ENCODE results near the gene MOCOS.

GRCh38 chr18:36214811-36215210 is 27.5 kb downstream of the MOCOS start:
- TF ChIP-seq CTCF (IDR thresholded peaks at IDR 0.05; ENCODE audit: poor library complexity) (no peak), EZH2 (IDR thresholded peaks at IDR 0.05; ENCODE audit: borderline replicate concordance) (no peak)
